H9 (cell line): Measurements from ENCODE around the gene ACTN2. TPM values are rescaled to one million over a fixed set of nuclear protein-coding genes. Genes with fewer than 3 reads are reported as not detected.

Experiments
- DNase-seq: peaks from one replicate; pipeline ENCODE4 v3.0.0-alpha.2; 2017
- H2AFZ ChIP-seq: one replicate; pipeline ENCODE4 v1.6.1; 2013; ENCODE audit warnings: mild to moderate bottlenecking, low read length, control low read depth, moderate library complexity
- H2AK5ac ChIP-seq: 2 replicates; pipeline ENCODE4 v1.6.1; 2013; ENCODE audit warnings: low read length, control low read depth, mixed read lengths; ENCODE audit not compliant: insufficient read length
- H2BK120ac ChIP-seq: one replicate; pipeline ENCODE4 v1.6.1; 2013; ENCODE audit warnings: low read depth, mild to moderate bottlenecking, low read length, control low read depth, inconsistent platforms; ENCODE audit not compliant: poor library complexity, severe bottlenecking
- H2BK12ac ChIP-seq: 2 replicates; pipeline ENCODE4 v1.6.1; 2013; ENCODE audit warnings: low read length, control low read depth, mixed read lengths, low read depth; ENCODE audit not compliant: insufficient read length
- H2BK15ac ChIP-seq: 2 replicates; pipeline ENCODE4 v1.6.1; 2013; ENCODE audit warnings: low read depth, low read length, control low read depth
- H2BK20ac ChIP-seq: one replicate; pipeline ENCODE4 v1.6.1; 2013; ENCODE audit warnings: low read depth, mild to moderate bottlenecking, low read length, control low read depth, inconsistent platforms; ENCODE audit not compliant: poor library complexity, severe bottlenecking
- H2BK5ac ChIP-seq: 2 replicates; pipeline ENCODE4 v1.6.1; 2013; ENCODE audit warnings: low read length, control low read depth, mixed read lengths; ENCODE audit not compliant: insufficient read length
- H3K14ac ChIP-seq: 2 replicates; pipeline ENCODE4 v1.6.1; 2013; ENCODE audit warnings: low read length, control low read depth; ENCODE audit not compliant: insufficient read depth
- H3K18ac ChIP-seq: 2 replicates; pipeline ENCODE4 v1.6.1; 2013; ENCODE audit warnings: low read depth, mild to moderate bottlenecking, mixed read lengths, low read length, control low read depth; ENCODE audit not compliant: insufficient read length
- H3K23ac ChIP-seq: 2 replicates; pipeline ENCODE4 v1.6.1; 2013; ENCODE audit warnings: low read length, control low read depth, mixed read lengths, low read depth; ENCODE audit not compliant: insufficient read length
- H3K23me2 ChIP-seq: 2 replicates; pipeline ENCODE4 v1.6.1; 2013; ENCODE audit warnings: low read depth, mild to moderate bottlenecking, mixed read lengths, low read length, control low read depth; ENCODE audit not compliant: insufficient read length, poor library complexity, severe bottlenecking
- H3K27ac ChIP-seq: 2 replicates; pipeline ENCODE4 v1.5.1; 2013; ENCODE audit warnings: low read length, control low read depth, mixed read lengths, low read depth; ENCODE audit not compliant: insufficient read length
- H3K27me3 ChIP-seq: 2 replicates; pipeline ENCODE4 v1.6.1; 2013; ENCODE audit warnings: low read length, control low read depth, inconsistent platforms; ENCODE audit not compliant: insufficient read depth
- H3K4ac ChIP-seq: 2 replicates; pipeline ENCODE4 v1.6.1; 2013; ENCODE audit warnings: low read depth, mild to moderate bottlenecking, control low read depth, inconsistent platforms, low read length, moderate library complexity
- H3K4me1 ChIP-seq: 2 replicates; pipeline ENCODE4 v1.6.1; 2013; ENCODE audit warnings: low read length, control low read depth, inconsistent platforms; ENCODE audit not compliant: insufficient read depth
- H3K4me2 ChIP-seq: 2 replicates; pipeline ENCODE4 v1.6.1; 2013; ENCODE audit warnings: low read length, control low read depth, mixed read lengths; ENCODE audit not compliant: insufficient read length, insufficient read depth
- H3K56ac ChIP-seq: 2 replicates; pipeline ENCODE4 v1.6.1; 2013; ENCODE audit warnings: low read depth, mild to moderate bottlenecking, mixed read lengths, low read length, control low read depth; ENCODE audit not compliant: insufficient read length
- H3K79me1 ChIP-seq: 2 replicates; pipeline ENCODE4 v1.6.1; 2013; ENCODE audit warnings: low read depth, mild to moderate bottlenecking, moderate library complexity, low read length, control low read depth, inconsistent platforms; ENCODE audit not compliant: insufficient read depth, poor library complexity, severe bottlenecking
- H3K79me2 ChIP-seq: 2 replicates; pipeline ENCODE4 v1.6.1; 2013; ENCODE audit warnings: low read length, control low read depth, inconsistent platforms; ENCODE audit not compliant: insufficient read depth
- H3K9ac ChIP-seq: 2 replicates; pipeline ENCODE4 v1.6.1; 2013; ENCODE audit warnings: low read length, control low read depth, mixed read lengths; ENCODE audit not compliant: insufficient read length; ENCODE audit errors: extremely low read depth
- H3K9me3 ChIP-seq: one replicate; pipeline ENCODE4 v1.6.1; 2013; ENCODE audit warnings: low read depth, low read length, inconsistent platforms; ENCODE audit not compliant: control insufficient read depth
- H3T11ph ChIP-seq: one replicate; pipeline ENCODE4 v1.6.1; 2013; ENCODE audit warnings: mild to moderate bottlenecking, low read length, control low read depth, inconsistent platforms
- H4K20me1 ChIP-seq: one replicate; pipeline ENCODE4 v1.6.1; 2013; ENCODE audit not compliant: control insufficient read depth, insufficient read length, insufficient read depth
- H4K5ac ChIP-seq: 2 replicates; pipeline ENCODE4 v1.6.1; 2013; ENCODE audit warnings: low read depth, mild to moderate bottlenecking, mixed read lengths, low read length, control low read depth; ENCODE audit not compliant: insufficient read length
- H4K8ac ChIP-seq: replicated peaks from 2 replicates; pipeline ENCODE4 v1.6.1; 2013; ENCODE audit warnings: low read length, control low read depth, mixed read lengths, low read depth; ENCODE audit not compliant: insufficient read length
- H4K91ac ChIP-seq: 2 replicates; pipeline ENCODE4 v1.6.1; 2013; ENCODE audit warnings: low read depth, mild to moderate bottlenecking, moderate library complexity, mixed read lengths, low read length, control low read depth; ENCODE audit not compliant: insufficient read length
- H3K27ac Mint-ChIP-seq, 3 experiments: 2 replicates in 2 of 3; 3 replicates in 1 of 3; pipeline ENCODE4 v1.8.0; 2020 to 2021; ENCODE audit warnings: mixed read lengths in 3 of 3, mild to moderate bottlenecking in 1 of 3, moderate library complexity in 1 of 3
- H3K27me3 Mint-ChIP-seq: 2 replicates; pipeline ENCODE4 v1.8.0; 2021; ENCODE audit warnings: low read depth, mild to moderate bottlenecking, moderate library complexity, mixed read lengths
- H3K36me3 Mint-ChIP-seq, 3 experiments: 2 replicates in 2 of 3; 3 replicates in 1 of 3; pipeline ENCODE4 v1.8.0; 2020 to 2021; ENCODE audit warnings: low read depth in 3 of 3, mixed read lengths in 3 of 3; ENCODE audit not compliant: insufficient read depth in 1 of 3
- H3K4me1 Mint-ChIP-seq, 2 experiments: 2 replicates each; pipeline ENCODE4 v1.8.0; 2020; ENCODE audit warnings: mixed read lengths in 2 of 2
- H3K4me3 Mint-ChIP-seq, 2 experiments: 2 replicates in 1 of 2; 3 replicates in 1 of 2; pipeline ENCODE4 v1.8.0; 2020 to 2021; ENCODE audit warnings: mild to moderate bottlenecking in 2 of 2, mixed read lengths in 2 of 2, moderate library complexity in 1 of 2
- H3K9me3 Mint-ChIP-seq, 2 experiments: 2 replicates in 1 of 2; 3 replicates in 1 of 2; pipeline ENCODE4 v1.8.0; 2020; ENCODE audit warnings: mild to moderate bottlenecking in 2 of 2, mixed read lengths in 2 of 2, moderate library complexity in 1 of 2
- CTCF ChIP-seq: fragments of 200-600 bp; sonication (generic); conservative IDR thresholded peaks from 3 replicates; pipeline ENCODE4 v1.8.0; 2021; ENCODE audit warnings: antibody characterized with exemption, mild to moderate bottlenecking
- WGBS: extraction: QIAGEN DNeasy Blood & Tissue Kit; methylation state at CpG from one replicate; pipeline ENCODE4 v1.1.7; 2013; ENCODE audit warnings: missing lambda C conversion rate, low lambda C conversion rate, mixed read lengths; ENCODE audit not compliant: insufficient read length; ENCODE audit errors: extremely low coverage; 5-methylcytosine and 5-hydroxymethylcytosine counted together
- total RNA-seq: library from RNA; stranded (reverse); gene quantifications from 2 replicates; pipeline ENCODE4 v1.2.1, GENCODE V29; 2021

The ACTN2 gene
- total RNA-seq, 1 experiment from 2014 or later, result 2.3 TPM

GRCh38 chr1:236673289-236673919 is 12.9 kb upstream of the ACTN2 start:
- no peaks in the 10 kb centered on the region for H4K20me1 ChIP-seq

More at GRCh38 chr1:236673289-236673919, 12.9 kb upstream of the ACTN2 start:
- no peak for TF ChIP-seq CTCF
- H3K56ac ChIP-seq, result no peak overlapping the region
- H3K27ac Mint-ChIP-seq, result no peak overlapping the region
- no peaks in the 10 kb centered on the region; the same call in 1 of the 2 replicates for H3K4me1 ChIP-seq
- no peak overlapping the region for H2BK15ac ChIP-seq
- H3K4me3 Mint-ChIP-seq, result no peak overlapping the region
- no peak overlapping the region for H2BK5ac ChIP-seq
- no peaks in the 10 kb centered on the region for H3K27me3 Mint-ChIP-seq
- no peak overlapping the region for H2AFZ ChIP-seq
- no peak overlapping the region for H3K9ac ChIP-seq
- no peaks in the 10 kb centered on the region for H3K79me1 ChIP-seq
- no peaks in the 10 kb centered on the region for H3K79me2 ChIP-seq
- peaks cover 14% of the 10 kb centered on the region in 2 experiments for H3K4me1 Mint-ChIP-seq
- H3T11ph ChIP-seq, result no peak overlapping the region
- H4K5ac ChIP-seq, result no peak overlapping the region
- H3K27ac ChIP-seq, result no peak overlapping the region
- no peak overlapping the region for H3K14ac ChIP-seq
- no peak overlapping the region for H2AK5ac ChIP-seq
- H3K27me3 ChIP-seq, result no peaks in the 10 kb centered on the region
- no peaks in the 10 kb centered on the region for H3K9me3 ChIP-seq
- no peak overlapping the region for H3K4me2 ChIP-seq
- H4K8ac ChIP-seq, result no peak overlapping the region
- H3K18ac ChIP-seq, result no peak overlapping the region
- H2BK20ac ChIP-seq, result no peak overlapping the region
- H3K4ac ChIP-seq, result no peak overlapping the region
- peaks cover 0 to 2% of the 10 kb centered on the region in 2 experiments; a peak in 1 of 5 replicates for H3K9me3 Mint-ChIP-seq
- no peak overlapping the region for H2BK120ac ChIP-seq
- H4K91ac ChIP-seq, result no peak overlapping the region
- H3K23ac ChIP-seq, result no peak overlapping the region
- WGBS, result no CpG with 5 or more reads among the region's 5 CpGs
- no peak overlapping the region for H2BK12ac ChIP-seq
- no peaks in the 10 kb centered on the region for H3K23me2 ChIP-seq
- no peaks in the 10 kb centered on the region for H3K36me3 Mint-ChIP-seq
- no peak for DNase-seq
